DLD1 (cell line): ENCODE data around the gene CCNB3.
"Not testable (repeated sequence)": the region's sequence is repeated elsewhere in the genome, so short reads cannot be mapped to it uniquely, and the experiment has no call there.

Experiments used
- in situ Hi-C: cut with HindIII; loops from 2 replicates; pipeline ENCODE4 v1.10.0; 2017; ENCODE audit warnings: low sequenced_read_pairs

The CCNB3 gene

GRCh38 chrX:50204364-50204899 lies at the start of gene CCNB3:
CCNB3 (plus strand) TSS chrX:50204765; CDS start chrX:50285164, 80,399 bp downstream.
- in situ Hi-C loops, result no loop called here

GRCh38 chrX:50157545-50158135 lies 46.9 kb upstream of the CCNB3 start:
- in situ Hi-C loops, result no loop called here

GRCh38 chrX:50158593-50158992 lies 46.0 kb upstream of the CCNB3 start:
- in situ Hi-C loops, result no loop called here

- in situ Hi-C loops, result no loop called here
These were observed 43.4 kb upstream of the CCNB3 start for GRCh38 chrX:50161127-50161526.

- in situ Hi-C loops, result no loop called here
These were observed 38.8 kb upstream of the CCNB3 start for GRCh38 chrX:50165727-50166126.

GRCh38 chrX:50167366-50167765 lies 37.2 kb upstream of the CCNB3 start:
- in situ Hi-C loops, result no loop called here

GRCh38 chrX:50168241-50168687 lies 36.3 kb upstream of the CCNB3 start:
- in situ Hi-C loops, result no loop called here

- in situ Hi-C loops, result no loop called here
These were observed 34.8 kb upstream of the CCNB3 start for GRCh38 chrX:50169717-50170116.

GRCh38 chrX:50180073-50180940 lies 24.3 kb upstream of the CCNB3 start:
- in situ Hi-C loops, result no loop called here

GRCh38 chrX:50183891-50184290 lies 20.7 kb upstream of the CCNB3 start:
- in situ Hi-C loops, result no loop called here

- in situ Hi-C loops, result no loop called here
These were observed 15.5 kb upstream of the CCNB3 start for GRCh38 chrX:50188859-50189600.

- in situ Hi-C loops, result no loop called here
These were observed 6.2 kb upstream of the CCNB3 start for GRCh38 chrX:50198348-50198747.

GRCh38 chrX:50200907-50201306 lies 3.7 kb upstream of the CCNB3 start, which contains the start of gene AKAP4:
AKAP4 (minus strand) TSS chrX:50201007; CDS start chrX:50200889, 118 bp downstream.
- in situ Hi-C loops, result no loop called here

GRCh38 chrX:50202539-50202938 lies 2.0 kb upstream of the CCNB3 start:
- in situ Hi-C loops, result no loop called here

- in situ Hi-C loops, result no loop called here
These were observed 2.2 kb downstream of the CCNB3 start for GRCh38 chrX:50206753-50207152.

- in situ Hi-C loops, result no loop called here
These were observed 6.9 kb downstream of the CCNB3 start for GRCh38 chrX:50211510-50211909.

- in situ Hi-C loops, result no loop called here
These were observed 76.7 kb downstream of the CCNB3 start for GRCh38 chrX:50281253-50281652.

GRCh38 chrX:50327235-50327634 lies 122.7 kb downstream of the CCNB3 start:
- in situ Hi-C loops, result no loop called here

GRCh38 chrX:50332668-50333067 lies 128.1 kb downstream of the CCNB3 start:
- in situ Hi-C loops, result not testable (repeated sequence)

GRCh38 chrX:50333308-50333707 lies 128.7 kb downstream of the CCNB3 start:
- in situ Hi-C loops, result no loop called here

- in situ Hi-C loops, result no loop called here
These were observed 139.4 kb downstream of the CCNB3 start for GRCh38 chrX:50343917-50344316.
